ENCODE data around the gene ANP32B.

DNA sequence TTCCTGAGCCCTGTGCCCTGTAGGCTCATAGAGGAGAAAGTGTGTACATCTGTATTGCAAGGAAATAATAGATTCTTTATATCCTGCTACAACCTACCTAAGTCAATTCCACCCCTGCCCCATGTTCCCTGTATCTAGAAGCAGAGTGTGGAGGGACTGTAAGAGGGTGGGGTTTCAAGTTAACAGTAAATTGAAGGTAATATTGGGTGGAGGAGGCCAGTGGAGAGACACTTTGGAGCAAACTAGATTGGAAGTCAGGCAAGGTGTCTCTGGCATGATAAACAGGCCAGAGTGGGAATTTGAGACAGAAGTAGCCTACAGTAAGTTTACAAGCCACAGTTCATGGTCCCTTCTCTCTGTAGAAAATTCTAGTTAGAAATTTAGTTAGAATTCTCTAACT is 42.9 kb upstream of the ANP32B start:
- TF ChIP-seq, protein P1, sequence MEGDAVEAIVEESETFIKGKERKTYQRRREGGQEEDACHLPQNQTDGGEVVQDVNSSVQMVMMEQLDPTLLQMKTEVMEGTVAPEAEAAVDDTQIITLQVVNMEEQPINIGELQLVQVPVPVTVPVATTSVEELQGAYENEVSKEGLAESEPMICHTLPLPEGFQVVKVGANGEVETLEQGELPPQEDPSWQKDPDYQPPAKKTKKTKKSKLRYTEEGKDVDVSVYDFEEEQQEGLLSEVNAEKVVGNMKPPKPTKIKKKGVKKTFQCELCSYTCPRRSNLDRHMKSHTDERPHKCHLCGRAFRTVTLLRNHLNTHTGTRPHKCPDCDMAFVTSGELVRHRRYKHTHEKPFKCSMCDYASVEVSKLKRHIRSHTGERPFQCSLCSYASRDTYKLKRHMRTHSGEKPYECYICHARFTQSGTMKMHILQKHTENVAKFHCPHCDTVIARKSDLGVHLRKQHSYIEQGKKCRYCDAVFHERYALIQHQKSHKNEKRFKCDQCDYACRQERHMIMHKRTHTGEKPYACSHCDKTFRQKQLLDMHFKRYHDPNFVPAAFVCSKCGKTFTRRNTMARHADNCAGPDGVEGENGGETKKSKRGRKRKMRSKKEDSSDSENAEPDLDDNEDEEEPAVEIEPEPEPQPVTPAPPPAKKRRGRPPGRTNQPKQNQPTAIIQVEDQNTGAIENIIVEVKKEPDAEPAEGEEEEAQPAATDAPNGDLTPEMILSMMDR (IDR thresholded peaks at IDR 0.05), result no peak
- TF ChIP-seq POLR2AphosphoS5 (IDR thresholded peaks at IDR 0.05) (no peak), EP300 (IDR thresholded peaks at IDR 0.05) (no peak), POLR2A (IDR thresholded peaks at IDR 0.05) (no peak)

All from sigmoid colon (tissue), 4 donors.